Peyer's patch (tissue), 4 donors: ENCODE data around the gene NOS3. TPM values are rescaled to one million over a fixed set of nuclear protein-coding genes. Genes with fewer than 3 reads are reported as not detected.

Experiments used
- DNase-seq, 3 donors: peaks; one replicate each; pipeline ENCODE4 v3.0.0-alpha.2; 2017 to 2019
- H3K27ac ChIP-seq, 4 donors: fragments of 200-600 bp; sonication (generic); one replicate each; pipeline ENCODE4 v1.5.1; 2016 to 2019
- H3K27me3 ChIP-seq, 2 donors: fragments of 200-600 bp; sonication (generic); one replicate each; pipeline ENCODE4 v1.5.1; 2019
- H3K36me3 ChIP-seq, 3 donors: fragments of 200-600 bp; sonication (generic); one replicate each; pipeline ENCODE4 v1.5.1; 2016 to 2019
- H3K4me1 ChIP-seq, 4 donors: fragments of 200-600 bp; sonication (generic); one replicate each; pipeline ENCODE4 v1.5.1; 2016 to 2019
- H3K4me3 ChIP-seq, 4 donors: fragments of 200-600 bp; sonication (generic); 1 replicate in 3 of 4; 2 replicates in 1 of 4; pipeline ENCODE4 v1.5.1; 2016 to 2019; ENCODE audit warnings: mild to moderate bottlenecking in 1 of 4
- H3K9me3 ChIP-seq, 4 donors: fragments of 200-600 bp; sonication (generic); one replicate each; pipeline ENCODE4 v1.5.1; 2016 to 2019; ENCODE audit warnings: mild to moderate bottlenecking in 1 of 4
- CTCF ChIP-seq, 6 experiments: fragments of 450-650 bp in 4 of 6; fragments of 200-600 bp in 2 of 6; sonication (generic) in 1 of 6; IDR thresholded peaks; one replicate each; pipeline ENCODE4 v1.5.1; 2017 to 2019; ENCODE audit warnings: antibody characterized with exemption in 6 of 6, mild to moderate bottlenecking in 3 of 6, moderate library complexity in 1 of 6
- POLR2A ChIP-seq, 2 donors: fragments of 450-650 bp; IDR thresholded peaks; one replicate each; pipeline ENCODE4 v1.5.1; 2017; ENCODE audit warnings: antibody characterized with exemption in 2 of 2, mild to moderate bottlenecking in 2 of 2, moderate library complexity in 2 of 2
- total RNA-seq, 4 donors: library from RNA; depleted of rRNA; stranded (reverse); fragments of >200 nt; gene quantifications; one replicate each; pipeline ENCODE4 v1.1.0, GENCODE V29; 2016

NOS3 gene
- total RNA-seq, 4 donors from 2014 or later = 1.2 to 18.2 (median 5.4) TPM

GRCh38 chr7:150943453-150943814 is 47.4 kb upstream of the NOS3 start:
- no peaks in the 10 kb centered on the region for H3K27me3 ChIP-seq
- DNase-seq = peak in 2 of 3 donors; percentile 23 to 31
- H3K4me1 ChIP-seq = peaks cover 0 to 15% (median 4%) of the 10 kb centered on the region in 4 donors
- TF ChIP-seq CTCF (IDR thresholded peaks at IDR 0.05) (no peak), POLR2A (IDR thresholded peaks at IDR 0.05) (no peak)
- no peak overlapping the region for H3K27ac ChIP-seq
- no peaks in the 10 kb centered on the region for H3K9me3 ChIP-seq
- no peak overlapping the region for H3K4me3 ChIP-seq
- no peaks in the 10 kb centered on the region for H3K36me3 ChIP-seq

GRCh38 chr7:150944066-150945042 is 46.5 kb upstream of the NOS3 start:
- TF ChIP-seq POLR2A (IDR thresholded peaks at IDR 0.05) (no peak), CTCF (IDR thresholded peaks at IDR 0.05) (no peak)
- H3K4me1 ChIP-seq = peaks cover 0 to 13% (median 4%) of the 10 kb centered on the region in 4 donors
- DNase-seq = peak in 2 of 3 donors; percentile 26 to 31

GRCh38 chr7:150945171-150945852 is 45.5 kb upstream of the NOS3 start:
- no peak overlapping the region for H3K4me3 ChIP-seq
- H3K27me3 ChIP-seq = no peaks in the 10 kb centered on the region
- no peaks in the 10 kb centered on the region for H3K9me3 ChIP-seq
- DNase-seq = peak in 2 of 3 donors; percentile 38 to 42
- H3K4me1 ChIP-seq = peaks cover 0 to 13% (median 4%) of the 10 kb centered on the region in 4 donors
- H3K36me3 ChIP-seq = no peaks in the 10 kb centered on the region
- peak overlapping the region in 1 of 4 donors; percentile 65 for H3K27ac ChIP-seq
- TF ChIP-seq CTCF (IDR thresholded peaks at IDR 0.05) = no peak
- TF ChIP-seq POLR2A (IDR thresholded peaks at IDR 0.05) = no peak

More at GRCh38 chr7:150944066-150945042, 46.5 kb upstream of the NOS3 start:
- H3K4me3 ChIP-seq = no peak overlapping the region
- no peaks in the 10 kb centered on the region for H3K9me3 ChIP-seq
- H3K27ac ChIP-seq = no peak overlapping the region
- H3K36me3 ChIP-seq = no peaks in the 10 kb centered on the region
- H3K27me3 ChIP-seq = no peaks in the 10 kb centered on the region

GRCh38 chr7:150945853-150946420 is 44.9 kb upstream of the NOS3 start:
- H3K4me3 ChIP-seq = no peak overlapping the region
- no peaks in the 10 kb centered on the region for H3K36me3 ChIP-seq
- H3K27ac ChIP-seq = peak overlapping the region in 1 of 4 donors; percentile 65
- H3K9me3 ChIP-seq = no peaks in the 10 kb centered on the region
- H3K4me1 ChIP-seq = peaks cover 0 to 13% (median 4%) of the 10 kb centered on the region in 4 donors
- DNase-seq = peak in 2 of 3 donors; percentile 45 to 48
- no peaks in the 10 kb centered on the region for H3K27me3 ChIP-seq
- TF ChIP-seq POLR2A (IDR thresholded peaks at IDR 0.05) (no peak), CTCF (IDR thresholded peaks at IDR 0.05) (no peak)

- Histone ChIP-seq H3K27me3 (no peaks in the 10 kb centered on the region), H3K36me3 (no peaks in the 10 kb centered on the region), H3K9me3 (no peaks in the 10 kb centered on the region), H3K4me3 (no peak overlapping the region), H3K27ac (peak overlapping the region in 1 of 4 donors; percentile 59), H3K4me1 (peaks cover 0 to 13% (median 4%) of the 10 kb centered on the region in 4 donors)
- peak in 2 of 3 donors; percentile 44 to 45 for DNase-seq
- no peak for TF ChIP-seq CTCF (IDR thresholded peaks at IDR 0.05)
- no peak for TF ChIP-seq POLR2A (IDR thresholded peaks at IDR 0.05)
These were observed 44.2 kb upstream of the NOS3 start for GRCh38 chr7:150946421-150947240.
